Body of pancreas (tissue), 4 donors: ENCODE data around the gene TAAR8.

ENCODE experiments used
- CTCF ChIP-seq, 7 experiments: fragments of 450-650 bp in 4 of 7; fragments of 200-600 bp in 3 of 7; sonication (generic) in 3 of 7; IDR thresholded peaks; one replicate each; pipeline ENCODE4 v1.5.1; 2016 to 2019; ENCODE audit warnings: antibody characterized with exemption in 7 of 7
- POLR2A ChIP-seq, 3 donors: fragments of 450-650 bp; IDR thresholded peaks; one replicate each; pipeline ENCODE4 v1.6.1; 2016; ENCODE audit warnings: antibody characterized with exemption in 3 of 3, mild to moderate bottlenecking in 2 of 3

DNA sequence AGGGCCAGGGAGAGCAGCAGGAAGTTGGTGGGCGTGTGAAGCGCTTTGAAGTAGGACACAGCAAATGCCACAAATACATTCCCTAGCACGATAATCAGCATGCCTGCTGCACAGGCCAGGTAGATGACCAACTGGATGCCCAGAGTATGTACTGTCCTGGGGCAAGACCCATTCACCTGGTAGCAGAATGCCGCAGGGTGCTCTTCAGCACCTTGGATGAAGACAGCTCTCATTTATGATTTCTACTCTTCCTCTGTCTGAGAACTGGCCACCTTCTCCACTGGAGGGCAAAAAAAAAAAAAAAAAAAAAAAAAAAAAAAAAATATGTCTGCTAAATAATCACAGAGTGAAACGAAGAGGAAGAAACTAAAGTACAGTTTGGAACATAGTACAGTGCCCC lies 37.0 kb downstream of the TAAR8 start, which contains the start of gene TAAR5:
- TF ChIP-seq CTCF (IDR thresholded peaks at IDR 0.05) (no peak), POLR2A (IDR thresholded peaks at IDR 0.05) (no peak)
